ENCODE measurements around the gene KLF2. TPM values are rescaled to one million over a fixed set of nuclear protein-coding genes. Genes with fewer than 3 reads are reported as not detected.
A peak's percentile ranks its signal among the peaks of the same experiment; 100 is the strongest.

The KLF2 gene
- total RNA-seq, 2 donors from 2014 or later, result 12.9 to 18.7 TPM

GRCh38 chr19:16369306-16369663, 44.7 kb downstream of the KLF2 start:
- Histone ChIP-seq H3K4me1 (peaks cover 20% of the 10 kb centered on the region), H3K36me3 (no peaks in the 10 kb centered on the region), H3K27ac (no peak overlapping the region), H3K9ac (ENCODE audit: low read depth in 2 of 2, low read length in 2 of 2) (no peak overlapping the region), H3K9me3 (no peaks in the 10 kb centered on the region), H3K27me3 (no peaks in the 10 kb centered on the region), H3K4me3 (no peak overlapping the region)
- no peak for TF ChIP-seq CTCF (IDR thresholded peaks at IDR 0.05)
- intact Hi-C loops (cut with DNase I), result no loop called here
- no peak for DNase-seq

- no peak for TF ChIP-seq CTCF (IDR thresholded peaks at IDR 0.05)
- H3K27ac ChIP-seq, result peak overlapping the region; percentile 71
Measured at GRCh38 chr19:16369664-16370576, 45.3 kb downstream of the KLF2 start.

GRCh38 chr19:16370641-16371391, 46.2 kb downstream of the KLF2 start:
- TF ChIP-seq CTCF (IDR thresholded peaks at IDR 0.05), result no peak
- no peaks in the 10 kb centered on the region for H3K27me3 ChIP-seq
- H3K9ac ChIP-seq (ENCODE audit: low read depth in 2 of 2, low read length in 2 of 2), result peak overlapping the region; percentile 38 to 66
- no peaks in the 10 kb centered on the region for H3K9me3 ChIP-seq
- peaks cover 15% of the 10 kb centered on the region for H3K4me1 ChIP-seq
- intact Hi-C loops (cut with DNase I), result no loop called here
- H3K4me3 ChIP-seq, result no peak overlapping the region
- H3K27ac ChIP-seq, result peak overlapping the region; percentile 71
- DNase-seq, result no peak
- no peaks in the 10 kb centered on the region for H3K36me3 ChIP-seq

More at GRCh38 chr19:16369664-16370576, 45.3 kb downstream of the KLF2 start:
- H3K9me3 ChIP-seq, result no peaks in the 10 kb centered on the region
- H3K27me3 ChIP-seq, result no peaks in the 10 kb centered on the region
- H3K36me3 ChIP-seq, result no peaks in the 10 kb centered on the region
- H3K4me1 ChIP-seq, result peaks cover 20% of the 10 kb centered on the region
- intact Hi-C loops (cut with DNase I), result no loop called here
- no peak overlapping the region for H3K9ac ChIP-seq (ENCODE audit: low read depth in 2 of 2, low read length in 2 of 2)
- no peak overlapping the region for H3K4me3 ChIP-seq
- DNase-seq, result no peak

GRCh38 chr19:16371540-16371986, 46.9 kb downstream of the KLF2 start:
- TF ChIP-seq CTCF (IDR thresholded peaks at IDR 0.05), result no peak
- Histone ChIP-seq H3K36me3 (no peaks in the 10 kb centered on the region), H3K27me3 (no peaks in the 10 kb centered on the region), H3K4me1 (peaks cover 15% of the 10 kb centered on the region), H3K9ac (ENCODE audit: low read depth in 2 of 2, low read length in 2 of 2) (peak overlapping the region; percentile 40 to 66), H3K4me3 (no peak overlapping the region), H3K9me3 (no peaks in the 10 kb centered on the region), H3K27ac (peak overlapping the region; percentile 71)
- DNase-seq, result peak; percentile 85
- intact Hi-C loops (cut with DNase I), result no loop called here

- H3K36me3 ChIP-seq, result no peaks in the 10 kb centered on the region
Measured at GRCh38 chr19:16372065-16372915, 47.7 kb downstream of the KLF2 start.

More at GRCh38 chr19:16372065-16372915, 47.7 kb downstream of the KLF2 start:
- no peak for DNase-seq
- Histone ChIP-seq H3K9ac (ENCODE audit: low read depth in 2 of 2, low read length in 2 of 2) (peak overlapping the region; percentile 40 to 66), H3K4me3 (no peak overlapping the region), H3K27ac (peak overlapping the region; percentile 71), H3K27me3 (no peaks in the 10 kb centered on the region), H3K9me3 (no peaks in the 10 kb centered on the region), H3K4me1 (peaks cover 15% of the 10 kb centered on the region)
- TF ChIP-seq CTCF (IDR thresholded peaks at IDR 0.05), result no peak
- intact Hi-C loops (cut with DNase I), result no loop called here
